Vagina (tissue), 2 donors: Measurements from ENCODE around the gene ATP2A3.

Source experiments
- CTCF ChIP-seq, 3 experiments: fragments of 450-650 bp in 2 of 3; fragments of 200-600 bp in 1 of 3; sonication (generic) in 1 of 3; IDR thresholded peaks; one replicate each; pipeline ENCODE4 v1.5.1; 2017 to 2019; ENCODE audit warnings: antibody characterized with exemption in 3 of 3, mild to moderate bottlenecking in 2 of 3, moderate library complexity in 2 of 3
- POLR2A ChIP-seq, 2 donors: fragments of 450-650 bp; IDR thresholded peaks; one replicate each; pipeline ENCODE4 v1.6.1; 2017; ENCODE audit warnings: antibody characterized with exemption in 2 of 2, mild to moderate bottlenecking in 2 of 2, moderate library complexity in 2 of 2
- POLR2AphosphoS5 ChIP-seq, 2 donors: sonication (generic); formaldehyde crosslinking; IDR thresholded peaks; one replicate each; pipeline ENCODE4 v1.9.0; 2017; ENCODE audit warnings: antibody characterized with exemption in 2 of 2, mild to moderate bottlenecking in 2 of 2, low read depth in 1 of 2; ENCODE audit not compliant: insufficient read depth in 1 of 2

- no peak for TF ChIP-seq CTCF (IDR thresholded peaks at IDR 0.05)
- no peak for TF ChIP-seq POLR2AphosphoS5 (IDR thresholded peaks at IDR 0.05; ENCODE audit: insufficient read depth in 1 of 2, low read depth in 1 of 2)
- no peak for TF ChIP-seq POLR2A (IDR thresholded peaks at IDR 0.05)
Measured at GRCh38 chr17:3964203-3965117, at the start of gene ATP2A3.
